ENCODE data around the gene RAB44.

GRCh38 chr6:36739947-36740817 is 42.6 kb downstream of the RAB44 start:
- TF ChIP-seq, protein P1, sequence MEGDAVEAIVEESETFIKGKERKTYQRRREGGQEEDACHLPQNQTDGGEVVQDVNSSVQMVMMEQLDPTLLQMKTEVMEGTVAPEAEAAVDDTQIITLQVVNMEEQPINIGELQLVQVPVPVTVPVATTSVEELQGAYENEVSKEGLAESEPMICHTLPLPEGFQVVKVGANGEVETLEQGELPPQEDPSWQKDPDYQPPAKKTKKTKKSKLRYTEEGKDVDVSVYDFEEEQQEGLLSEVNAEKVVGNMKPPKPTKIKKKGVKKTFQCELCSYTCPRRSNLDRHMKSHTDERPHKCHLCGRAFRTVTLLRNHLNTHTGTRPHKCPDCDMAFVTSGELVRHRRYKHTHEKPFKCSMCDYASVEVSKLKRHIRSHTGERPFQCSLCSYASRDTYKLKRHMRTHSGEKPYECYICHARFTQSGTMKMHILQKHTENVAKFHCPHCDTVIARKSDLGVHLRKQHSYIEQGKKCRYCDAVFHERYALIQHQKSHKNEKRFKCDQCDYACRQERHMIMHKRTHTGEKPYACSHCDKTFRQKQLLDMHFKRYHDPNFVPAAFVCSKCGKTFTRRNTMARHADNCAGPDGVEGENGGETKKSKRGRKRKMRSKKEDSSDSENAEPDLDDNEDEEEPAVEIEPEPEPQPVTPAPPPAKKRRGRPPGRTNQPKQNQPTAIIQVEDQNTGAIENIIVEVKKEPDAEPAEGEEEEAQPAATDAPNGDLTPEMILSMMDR (IDR thresholded peaks at IDR 0.05; ENCODE audit: insufficient read depth, low read depth, low read length) = no peak
- no peak for TF ChIP-seq EZH2 (IDR thresholded peaks at IDR 0.05; ENCODE audit: insufficient read depth, low read length)

Data from astrocyte (in vitro differentiated cells and primary cell).